GM10248 (cell line): Measurements from ENCODE around the gene LENG8.

Experiments used
- CTCF ChIA-PET: fragments of 300-600 bp; sonication (Branson Sonifier 250); formaldehyde crosslinking; extraction: SDS; loops from one replicate; lab custom pipeline; 2021; ENCODE audit warnings: antibody characterized with exemption; lab: Yijun Ruan, JAX
- POLR2A ChIA-PET: fragments of 350-650 bp; sonication (Branson Sonifier 250); formaldehyde crosslinking; extraction: SDS; loops from one replicate; lab custom pipeline; 2020; ENCODE audit warnings: antibody characterized with exemption; lab: Yijun Ruan, JAX
- DNase-seq: peaks from one replicate; pipeline ENCODE4 v3.0.0; 2012; ENCODE audit errors: extremely low spot score
- TF ChIP-seq, protein P1 (sequence below): IDR thresholded peaks from 2 replicates; pipeline ENCODE4 v1.5.1; 2012; ENCODE audit warnings: mild to moderate bottlenecking, low read depth; ENCODE audit errors: extremely low read depth, missing control alignments, control extremely low read depth

LENG8 gene

DNA sequence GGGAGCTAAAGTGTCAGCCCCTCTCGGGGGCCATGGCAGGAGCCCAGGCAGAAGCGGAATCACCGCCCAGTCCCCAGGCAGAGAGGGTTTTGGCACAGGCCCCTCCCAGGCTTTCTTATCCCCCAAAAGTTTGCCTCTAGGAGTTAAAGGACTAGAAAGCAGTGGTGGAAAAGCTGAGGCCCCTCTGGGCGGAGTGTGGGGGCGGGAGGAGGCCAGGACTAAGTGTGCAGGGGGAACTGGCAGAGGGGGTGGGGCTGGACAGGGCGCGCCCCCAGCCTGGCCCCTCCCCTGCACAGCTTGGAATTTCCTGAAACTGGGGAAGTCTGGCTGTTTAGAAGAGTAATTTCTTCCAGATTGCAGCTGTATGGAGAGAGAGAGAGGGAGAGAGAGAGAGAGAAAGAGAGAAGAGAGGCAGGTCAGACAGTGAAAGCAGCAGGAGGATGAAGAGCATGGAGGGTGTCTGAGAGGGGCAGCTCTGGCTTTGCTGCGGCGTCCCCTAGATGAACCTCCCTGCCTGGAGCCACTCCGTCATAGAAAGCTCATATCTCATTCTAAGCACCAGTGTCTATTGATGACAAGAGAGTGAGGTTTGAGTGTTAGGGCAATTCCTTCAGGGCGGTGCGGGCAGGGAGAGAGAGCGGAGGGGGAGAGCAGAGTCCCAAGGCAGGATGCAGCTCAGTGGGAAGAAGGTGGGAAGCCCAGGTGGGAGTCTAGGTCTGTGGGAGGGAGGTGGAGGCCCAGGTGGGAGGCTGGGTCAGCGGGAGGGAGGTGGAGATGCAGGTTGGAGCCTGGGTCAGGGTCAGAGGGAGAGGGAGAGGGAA is 24.3 kb downstream of the LENG8 start, which contains the start of gene CDC42EP5:
TSS of gene CDC42EP5 (minus strand) at position 226 of the 821 bp plus-strand sequence. CDS start 7,749 bp downstream, outside the sequence.
- no peak for DNase-seq
- TF ChIP-seq, protein P1, sequence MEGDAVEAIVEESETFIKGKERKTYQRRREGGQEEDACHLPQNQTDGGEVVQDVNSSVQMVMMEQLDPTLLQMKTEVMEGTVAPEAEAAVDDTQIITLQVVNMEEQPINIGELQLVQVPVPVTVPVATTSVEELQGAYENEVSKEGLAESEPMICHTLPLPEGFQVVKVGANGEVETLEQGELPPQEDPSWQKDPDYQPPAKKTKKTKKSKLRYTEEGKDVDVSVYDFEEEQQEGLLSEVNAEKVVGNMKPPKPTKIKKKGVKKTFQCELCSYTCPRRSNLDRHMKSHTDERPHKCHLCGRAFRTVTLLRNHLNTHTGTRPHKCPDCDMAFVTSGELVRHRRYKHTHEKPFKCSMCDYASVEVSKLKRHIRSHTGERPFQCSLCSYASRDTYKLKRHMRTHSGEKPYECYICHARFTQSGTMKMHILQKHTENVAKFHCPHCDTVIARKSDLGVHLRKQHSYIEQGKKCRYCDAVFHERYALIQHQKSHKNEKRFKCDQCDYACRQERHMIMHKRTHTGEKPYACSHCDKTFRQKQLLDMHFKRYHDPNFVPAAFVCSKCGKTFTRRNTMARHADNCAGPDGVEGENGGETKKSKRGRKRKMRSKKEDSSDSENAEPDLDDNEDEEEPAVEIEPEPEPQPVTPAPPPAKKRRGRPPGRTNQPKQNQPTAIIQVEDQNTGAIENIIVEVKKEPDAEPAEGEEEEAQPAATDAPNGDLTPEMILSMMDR: no peak
- ChIA-PET POLR2A (interaction anchor here (0.7 kb wide), 2 partner anchors 10 to 934 kb away, joined by 3 to 6 read pairs; partner anchors contain the start of genes LENG9 and UBE2S), CTCF (interaction anchor here (0.7 to 2.0 kb wide), 7 partner anchors 8 to 667 kb away, joined by 3 to 13 read pairs (median 3); no protein-coding TSS in a partner anchor)

DNA sequence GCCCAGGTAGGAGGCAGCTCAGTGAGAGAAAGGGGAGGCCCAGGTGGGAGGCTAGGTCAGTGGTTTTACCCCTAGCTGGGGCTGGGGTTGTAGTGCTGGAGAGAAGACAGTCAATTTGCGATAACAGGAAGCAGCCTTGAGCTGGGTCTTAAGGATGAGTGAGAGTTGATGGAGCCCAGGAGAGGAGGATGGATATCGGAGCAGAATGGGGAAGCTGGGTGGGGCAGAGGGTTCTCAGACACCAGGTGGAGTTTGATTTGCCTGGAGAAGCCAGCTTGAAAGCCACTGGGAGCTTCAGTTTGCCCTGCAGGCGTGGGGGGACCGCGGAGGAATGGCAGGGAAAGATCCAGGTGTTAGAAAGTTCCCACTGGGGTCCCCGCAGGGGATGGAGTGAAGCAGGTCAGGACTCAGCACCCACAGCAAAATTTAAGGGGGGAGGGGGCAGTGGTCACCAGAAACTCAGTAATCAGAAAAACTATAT is 24.9 kb downstream of the LENG8 start:
- no peak for DNase-seq
- POLR2A ChIA-PET: interaction anchor here (0.7 kb wide), 1 partner anchor 934 kb away, joined by 6 read pairs; the partner anchor contains the start of gene UBE2S
- CTCF ChIA-PET: interaction anchor here (1.1 to 2.0 kb wide), 5 partner anchors 21 to 667 kb away, joined by 3 to 13 read pairs (median 3); no protein-coding TSS in a partner anchor
- TF ChIP-seq, protein P1: no peak

DNA sequence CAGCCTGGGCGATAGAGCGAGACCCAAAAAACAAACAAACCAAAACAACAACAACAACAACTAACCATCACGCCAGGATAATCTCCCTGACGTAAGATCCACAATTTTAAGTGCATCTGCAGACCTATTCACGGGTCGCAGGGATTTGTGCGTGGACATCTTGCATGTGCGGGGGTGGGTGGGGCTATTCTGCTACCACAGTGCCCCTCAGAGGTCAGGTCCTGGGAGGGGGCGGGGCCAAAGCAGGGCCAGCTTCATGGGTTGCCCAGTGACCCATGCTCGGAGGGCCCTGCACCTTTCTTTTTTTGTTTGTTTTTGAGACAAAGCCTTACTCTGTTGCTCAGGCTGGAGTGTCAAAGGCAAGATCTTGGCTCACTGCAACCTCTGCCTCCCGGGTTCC is 26.7 kb downstream of the LENG8 start:
- ChIA-PET CTCF (interaction anchor here (0.7 kb wide), 1 partner anchor 199 kb away, joined by 3 read pairs; no protein-coding TSS in a partner anchor), POLR2A (no interaction called here)
- DNase-seq: no peak
- TF ChIP-seq, protein P1: no peak

DNA sequence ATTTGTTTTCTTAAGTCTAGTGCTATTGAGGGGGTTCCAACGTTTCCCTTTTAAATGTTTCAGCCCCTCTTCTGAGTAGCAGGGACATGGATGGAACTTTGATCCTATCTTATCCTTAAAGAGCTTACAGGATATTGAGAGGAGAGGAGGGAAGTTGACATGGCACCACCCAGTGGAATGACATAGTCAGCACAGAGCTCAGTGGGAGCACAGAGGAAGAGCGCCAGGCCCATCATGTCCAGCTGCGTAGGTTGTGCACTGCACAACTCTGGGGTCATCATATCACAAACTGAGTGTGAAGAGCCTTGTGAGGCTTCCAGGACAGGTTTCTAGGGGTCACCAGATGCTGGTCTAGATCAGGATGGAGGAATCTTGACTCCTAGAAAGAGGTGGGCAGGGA is 28.7 kb downstream of the LENG8 start:
- TF ChIP-seq, protein P1: peak; percentile 3
- DNase-seq: no peak
- POLR2A ChIA-PET: no interaction called here
- CTCF ChIA-PET: interaction anchor here (0.8 to 6.6 kb wide), 12 partner anchors 8 to 1026 kb away, joined by 3 to 129 read pairs (median 6); no protein-coding TSS in a partner anchor

DNA sequence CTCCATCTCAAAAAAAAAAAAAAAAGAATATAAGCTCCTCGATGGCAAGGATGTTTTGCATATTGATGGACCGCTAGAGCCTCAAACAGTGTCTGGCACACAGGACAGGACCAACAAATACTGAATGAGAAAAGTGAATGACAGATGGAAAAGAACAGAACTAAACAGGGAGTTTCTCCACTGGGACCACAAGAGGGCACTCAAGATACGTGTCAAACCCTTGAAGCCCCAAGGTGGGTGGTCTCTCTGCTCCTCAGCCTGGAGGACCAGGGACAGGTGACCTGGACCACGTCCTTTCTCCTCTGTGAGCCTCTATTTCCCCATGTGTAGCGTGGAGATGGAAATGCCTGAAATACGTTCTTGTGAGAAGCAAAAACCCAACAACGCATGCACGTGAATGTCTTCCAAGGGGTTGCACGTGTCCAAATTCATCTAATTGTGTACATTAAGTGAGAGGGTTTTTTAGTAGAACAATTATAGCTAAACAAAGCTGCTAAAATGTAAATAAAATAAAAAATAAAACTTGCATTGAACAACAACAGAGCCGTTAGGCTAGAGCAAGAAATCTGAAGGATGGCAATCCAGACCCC is 29.8 kb downstream of the LENG8 start:
- POLR2A ChIA-PET: no interaction called here
- DNase-seq: peak; percentile 50
- TF ChIP-seq, protein P1: peak; percentile 72
- CTCF ChIA-PET: interaction anchor here (0.7 to 6.6 kb wide), 19 partner anchors 9 to 823 kb away, joined by 3 to 129 read pairs (median 5); no protein-coding TSS in a partner anchor

DNA sequence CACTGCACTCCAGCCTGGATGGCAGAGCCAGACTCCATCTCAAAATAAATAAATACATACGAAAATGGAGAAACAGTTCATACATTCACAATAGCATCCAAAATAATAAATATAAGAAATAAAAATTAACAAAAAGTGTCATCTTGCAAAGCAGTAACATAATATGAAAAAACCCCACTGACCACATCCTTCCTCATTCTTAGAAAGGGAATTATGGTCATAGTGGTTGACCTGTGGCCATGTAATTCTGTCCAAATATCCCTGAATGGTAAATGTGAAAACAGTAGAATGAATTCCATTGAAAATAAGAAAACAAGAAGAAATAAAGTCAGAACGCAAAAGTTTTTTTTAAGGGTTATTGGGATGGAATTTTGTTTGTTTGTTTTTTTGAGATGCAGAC is 31.1 kb downstream of the LENG8 start:
- no peak for DNase-seq
- ChIA-PET POLR2A (no interaction called here), CTCF (interaction anchor here (1.0 to 6.6 kb wide), 12 partner anchors 10 to 653 kb away, joined by 3 to 129 read pairs (median 10); no protein-coding TSS in a partner anchor)
- TF ChIP-seq, protein P1: no peak
